Measurements from ENCODE around the gene ATP2C1.

The ATP2C1 gene

GRCh38 chr3:130904491-130904890 is 10.6 kb downstream of the ATP2C1 start:
- H3K36me3 ChIP-seq (replicated peaks), result no peaks in the 10 kb centered on the region

GRCh38 chr3:130905551-130905950 is 11.7 kb downstream of the ATP2C1 start:
- no peak for DNase-seq (ENCODE audit: low spot score in 2 of 2)
- in situ Hi-C loops (cut with MboI; ENCODE audit: low sequenced_read_pairs), result no loop called here
- H3K4me3 ChIP-seq, result no peak overlapping the region
- no peaks in the 10 kb centered on the region for H3K27me3 ChIP-seq (ENCODE audit: low read depth)
- H3K36me3 ChIP-seq (replicated peaks), result no peaks in the 10 kb centered on the region
- H3K4me1 ChIP-seq, result peaks cover 8% of the 10 kb centered on the region
- H3K9me3 ChIP-seq, result no peaks in the 10 kb centered on the region

More at GRCh38 chr3:130904491-130904890, 10.6 kb downstream of the ATP2C1 start:
- H3K9me3 ChIP-seq, result no peaks in the 10 kb centered on the region
- no peaks in the 10 kb centered on the region for H3K27me3 ChIP-seq (ENCODE audit: low read depth)
- no peak overlapping the region for H3K4me3 ChIP-seq
- peaks cover 14% of the 10 kb centered on the region for H3K4me1 ChIP-seq
- in situ Hi-C loops (cut with MboI; ENCODE audit: low sequenced_read_pairs), result no loop called here
- DNase-seq (ENCODE audit: low spot score in 2 of 2), result no peak

GRCh38 chr3:130906374-130906995 is 12.6 kb downstream of the ATP2C1 start:
- no peak for DNase-seq (ENCODE audit: low spot score in 2 of 2)
- Histone ChIP-seq H3K9me3 (no peaks in the 10 kb centered on the region), H3K27me3 (ENCODE audit: low read depth) (no peaks in the 10 kb centered on the region), H3K4me1 (no peaks in the 10 kb centered on the region; the same call in 1 of the 2 replicates), H3K4me3 (no peak overlapping the region), H3K36me3 (replicated peaks) (no peaks in the 10 kb centered on the region)
- in situ Hi-C loops (cut with MboI; ENCODE audit: low sequenced_read_pairs), result no loop called here

GRCh38 chr3:130907500-130907899 is 13.6 kb downstream of the ATP2C1 start:
- Histone ChIP-seq H3K9me3 (no peaks in the 10 kb centered on the region), H3K4me1 (no peaks in the 10 kb centered on the region), H3K4me3 (no peak overlapping the region), H3K36me3 (replicated peaks) (no peaks in the 10 kb centered on the region), H3K27me3 (ENCODE audit: low read depth) (no peaks in the 10 kb centered on the region)
- no peak for DNase-seq (ENCODE audit: low spot score in 2 of 2)
- in situ Hi-C loops (cut with MboI; ENCODE audit: low sequenced_read_pairs), result no loop called here

- Histone ChIP-seq H3K27me3 (ENCODE audit: low read depth) (no peaks in the 10 kb centered on the region), H3K4me3 (no peak overlapping the region), H3K9me3 (no peaks in the 10 kb centered on the region), H3K4me1 (no peaks in the 10 kb centered on the region), H3K36me3 (replicated peaks) (no peaks in the 10 kb centered on the region)
- DNase-seq (ENCODE audit: low spot score in 2 of 2), result no peak
- in situ Hi-C loops (cut with MboI; ENCODE audit: low sequenced_read_pairs), result no loop called here
Observed at GRCh38 chr3:130907966-130908365, 14.1 kb downstream of the ATP2C1 start.

GRCh38 chr3:130915567-130916292 is 21.8 kb downstream of the ATP2C1 start:
- H3K4me1 ChIP-seq, result peaks cover 7% of the 10 kb centered on the region
- H3K4me3 ChIP-seq, result no peak overlapping the region
- no peaks in the 10 kb centered on the region; the same call in 1 of the 2 replicates for H3K9me3 ChIP-seq
- no peaks in the 10 kb centered on the region for H3K27me3 ChIP-seq (ENCODE audit: low read depth)
- H3K36me3 ChIP-seq (replicated peaks), result no peaks in the 10 kb centered on the region
- in situ Hi-C loops (cut with MboI; ENCODE audit: low sequenced_read_pairs), result no loop called here
- peak; percentile 12 to 27 for DNase-seq (ENCODE audit: low spot score in 2 of 2)

- Histone ChIP-seq H3K9me3 (no peaks in the 10 kb centered on the region; the same call in 1 of the 2 replicates), H3K4me3 (no peak overlapping the region), H3K36me3 (replicated peaks) (no peaks in the 10 kb centered on the region), H3K27me3 (ENCODE audit: low read depth) (no peaks in the 10 kb centered on the region), H3K4me1 (peaks cover 7% of the 10 kb centered on the region)
- no peak for DNase-seq (ENCODE audit: low spot score in 2 of 2)
- in situ Hi-C loops (cut with MboI; ENCODE audit: low sequenced_read_pairs), result no loop called here
Observed at GRCh38 chr3:130916507-130917167, 22.8 kb downstream of the ATP2C1 start.

- DNase-seq (ENCODE audit: low spot score in 2 of 2), result no peak
- H3K4me3 ChIP-seq, result no peak overlapping the region
- in situ Hi-C loops (cut with MboI; ENCODE audit: low sequenced_read_pairs), result no loop called here
- H3K4me1 ChIP-seq, result peaks cover 7% of the 10 kb centered on the region
- no peaks in the 10 kb centered on the region; the same call in none of the 2 replicates for H3K9me3 ChIP-seq
- no peaks in the 10 kb centered on the region for H3K27me3 ChIP-seq (ENCODE audit: low read depth)
- H3K36me3 ChIP-seq (replicated peaks), result no peaks in the 10 kb centered on the region
Observed at GRCh38 chr3:130918328-130918727, 24.4 kb downstream of the ATP2C1 start.

- no peak overlapping the region for H3K4me3 ChIP-seq
- H3K9me3 ChIP-seq, result no peaks in the 10 kb centered on the region; the same call in 1 of the 2 replicates
- in situ Hi-C loops (cut with MboI; ENCODE audit: low sequenced_read_pairs), result no loop called here
- H3K4me1 ChIP-seq, result peaks cover 8% of the 10 kb centered on the region
- H3K27me3 ChIP-seq (ENCODE audit: low read depth), result no peaks in the 10 kb centered on the region
- peaks cover 6% of the 10 kb centered on the region; the same call in 1 of the 2 replicates for H3K36me3 ChIP-seq (replicated peaks)
- DNase-seq (ENCODE audit: low spot score in 2 of 2), result no peak
Observed at GRCh38 chr3:130925628-130926027, 31.7 kb downstream of the ATP2C1 start.

GRCh38 chr3:130926504-130926903 is 32.6 kb downstream of the ATP2C1 start:
- no peak overlapping the region for H3K4me3 ChIP-seq
- H3K4me1 ChIP-seq, result peaks cover 8% of the 10 kb centered on the region
- DNase-seq (ENCODE audit: low spot score in 2 of 2), result no peak
- H3K36me3 ChIP-seq (replicated peaks), result peaks cover 6% of the 10 kb centered on the region; the same call in 1 of the 2 replicates
- in situ Hi-C loops (cut with MboI; ENCODE audit: low sequenced_read_pairs), result no loop called here
- H3K9me3 ChIP-seq, result no peaks in the 10 kb centered on the region; the same call in 1 of the 2 replicates
- no peaks in the 10 kb centered on the region for H3K27me3 ChIP-seq (ENCODE audit: low read depth)

GRCh38 chr3:130929804-130930203 is 35.9 kb downstream of the ATP2C1 start:
- Histone ChIP-seq H3K27me3 (ENCODE audit: low read depth) (no peaks in the 10 kb centered on the region), H3K4me1 (peaks cover 13% of the 10 kb centered on the region), H3K36me3 (replicated peaks) (peaks cover 12% of the 10 kb centered on the region; the same call in 1 of the 2 replicates), H3K4me3 (no peak overlapping the region), H3K9me3 (no peaks in the 10 kb centered on the region)
- DNase-seq (ENCODE audit: low spot score in 2 of 2), result no peak
- in situ Hi-C loops (cut with MboI; ENCODE audit: low sequenced_read_pairs), result no loop called here

- H3K4me3 ChIP-seq, result no peak overlapping the region
- DNase-seq (ENCODE audit: low spot score in 2 of 2), result no peak
- peaks cover 13% of the 10 kb centered on the region for H3K4me1 ChIP-seq
- in situ Hi-C loops (cut with MboI; ENCODE audit: low sequenced_read_pairs), result no loop called here
- H3K27me3 ChIP-seq (ENCODE audit: low read depth), result no peaks in the 10 kb centered on the region
- peaks cover 26% of the 10 kb centered on the region for H3K36me3 ChIP-seq (replicated peaks)
- no peaks in the 10 kb centered on the region for H3K9me3 ChIP-seq
Observed at GRCh38 chr3:130932979-130933378, 39.1 kb downstream of the ATP2C1 start.

GRCh38 chr3:130933801-130934345 is 40.0 kb downstream of the ATP2C1 start:
- in situ Hi-C loops (cut with MboI; ENCODE audit: low sequenced_read_pairs), result no loop called here
- Histone ChIP-seq H3K27me3 (ENCODE audit: low read depth) (no peaks in the 10 kb centered on the region), H3K4me1 (peaks cover 13% of the 10 kb centered on the region), H3K9me3 (no peaks in the 10 kb centered on the region), H3K36me3 (replicated peaks) (peaks cover 26% of the 10 kb centered on the region), H3K4me3 (no peak overlapping the region)
- no peak for DNase-seq (ENCODE audit: low spot score in 2 of 2)

Measured in HAP-1 (cell line).